Transverse colon (tissue), 4 donors: Measurements from ENCODE around the gene ARHGAP10. TPM values are rescaled to one million over a fixed set of nuclear protein-coding genes. Genes with fewer than 3 reads are reported as not detected.
"Not testable (repeated sequence)": the region's sequence is repeated elsewhere in the genome, so short reads cannot be mapped to it uniquely, and the experiment has no call there.

ENCODE experiments used
- DNase-seq: peaks from one replicate; pipeline ENCODE4 v3.0.0-alpha.2; 2019
- H3K27ac ChIP-seq, 4 donors: fragments of 200-600 bp; sonication (generic); 2 replicates each; pipeline ENCODE4 v1.5.1; 2016 to 2018; ENCODE audit warnings: inconsistent platforms in 4 of 4
- H3K27me3 ChIP-seq: fragments of 200-600 bp; sonication (generic); 2 replicates; pipeline ENCODE4 v1.5.1; 2017; ENCODE audit warnings: inconsistent platforms
- H3K36me3 ChIP-seq, 4 donors: fragments of 200-600 bp; sonication (generic); 2 replicates each; pipeline ENCODE4 v1.5.1; 2017 to 2019; ENCODE audit warnings: inconsistent platforms in 4 of 4
- H3K4me1 ChIP-seq, 4 donors: fragments of 200-600 bp; sonication (generic); 2 replicates each; pipeline ENCODE4 v1.5.1; 2017 to 2020; ENCODE audit warnings: inconsistent platforms in 4 of 4
- H3K4me3 ChIP-seq, 4 donors: fragments of 200-600 bp; sonication (generic); 1 replicate in 1 of 4; 2 replicates in 3 of 4; pipeline versions ENCODE4 v1.5.1 to v1.6.1; 2017 to 2019; ENCODE audit warnings: inconsistent platforms in 4 of 4
- H3K9me3 ChIP-seq, 2 donors: fragments of 200-600 bp; sonication (generic); 2 replicates each; pipeline ENCODE4 v1.5.1; 2017 to 2019; ENCODE audit warnings: inconsistent platforms in 2 of 2
- EP300 ChIP-seq: sonication (generic); formaldehyde crosslinking; IDR thresholded peaks from one replicate; pipeline ENCODE4 v1.6.1; 2017; ENCODE audit warnings: antibody characterized with exemption, low read depth
- POLR2A ChIP-seq: fragments of 450-650 bp; IDR thresholded peaks from one replicate; pipeline ENCODE4 v1.6.1; 2016; ENCODE audit warnings: antibody characterized with exemption, mild to moderate bottlenecking, moderate library complexity
- POLR2AphosphoS5 ChIP-seq, 3 donors: sonication (generic); formaldehyde crosslinking; IDR thresholded peaks; one replicate each; pipeline ENCODE4 v1.6.1; 2016; ENCODE audit warnings: antibody characterized with exemption in 3 of 3
- WGBS, 2 donors: methylation state at CpG; one replicate each; pipeline ENCODE4 v1.1.5; 2018; ENCODE audit warnings: low coverage in 1 of 2; 5-methylcytosine and 5-hydroxymethylcytosine counted together
- in situ Hi-C, 4 donors: fragments of 200-750 bp; cut with MboI; loops; one replicate each; pipeline versions ENCODE4 v1.15.0 to v1.15.1; 2017; ENCODE audit warnings: low sequenced_read_pairs in 3 of 4, low pct_ligation_motif_present in 1 of 4, low pct_unique_long_range_greater_than_20kb in 1 of 4
- intact Hi-C: fragments of 100-400 bp; cut with DNase I; formaldehyde crosslinking; loops from one replicate; pipeline ENCODE4 v1.15.1; 2023; ENCODE audit warnings: low total_unique reads
- total RNA-seq, 4 donors: library from RNA; depleted of rRNA; stranded (reverse); fragments of >200 nt; gene quantifications; one replicate each; pipeline ENCODE4 v1.1.0, GENCODE V29; 2016
- TF ChIP-seq, protein P1 (sequence below), 5 experiments: fragments of 200-600 bp in 3 of 5; fragments of 450-650 bp in 2 of 5; sonication (generic) in 3 of 5; IDR thresholded peaks; 1 replicate in 2 of 5; 2 replicates in 3 of 5; pipeline ENCODE4 v1.5.1; 2016 to 2017; ENCODE audit warnings: antibody characterized with exemption in 5 of 5, inconsistent platforms in 3 of 5, mild to moderate bottlenecking in 2 of 5, moderate library complexity in 1 of 5

Gene ARHGAP10
- total RNA-seq, 4 donors from 2014 or later, result 14.7 to 27.3 (median 22.9) TPM

DNA sequence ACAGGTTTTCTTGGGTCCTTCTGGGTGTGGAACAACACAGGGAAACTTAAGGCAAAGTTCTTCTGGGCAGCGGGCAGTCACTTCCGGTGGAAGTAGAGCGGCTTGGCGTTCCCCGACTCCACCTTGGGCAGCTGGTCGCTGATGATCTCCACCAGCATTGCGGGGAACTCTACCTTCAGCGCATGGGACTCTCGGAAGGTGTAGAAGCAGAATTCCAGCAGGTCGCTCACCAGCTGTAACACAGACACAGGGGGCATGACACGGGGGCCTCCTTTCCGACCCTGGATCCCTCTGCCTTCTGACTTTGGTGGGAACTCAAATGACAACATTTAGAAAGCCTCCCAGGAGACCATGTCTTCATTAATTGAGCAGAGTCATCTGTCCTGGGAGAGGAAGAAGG, 349.4 kb downstream of the ARHGAP10 start:
- no peak overlapping the region for H3K4me3 ChIP-seq
- intact Hi-C loops, result no loop called here
- H3K27me3 ChIP-seq, result no peaks in the 10 kb centered on the region
- peaks cover 0 to 22% (median 4%) of the 10 kb centered on the region in 4 donors for H3K36me3 ChIP-seq
- no peak for DNase-seq
- in situ Hi-C loops, result no loop called here
- no peak overlapping the region for H3K27ac ChIP-seq
- H3K9me3 ChIP-seq, result no peaks in the 10 kb centered on the region
- peak in 1 of 3 donors; percentile 1 for TF ChIP-seq POLR2AphosphoS5 (IDR thresholded peaks at IDR 0.05)
- TF ChIP-seq, protein P1, sequence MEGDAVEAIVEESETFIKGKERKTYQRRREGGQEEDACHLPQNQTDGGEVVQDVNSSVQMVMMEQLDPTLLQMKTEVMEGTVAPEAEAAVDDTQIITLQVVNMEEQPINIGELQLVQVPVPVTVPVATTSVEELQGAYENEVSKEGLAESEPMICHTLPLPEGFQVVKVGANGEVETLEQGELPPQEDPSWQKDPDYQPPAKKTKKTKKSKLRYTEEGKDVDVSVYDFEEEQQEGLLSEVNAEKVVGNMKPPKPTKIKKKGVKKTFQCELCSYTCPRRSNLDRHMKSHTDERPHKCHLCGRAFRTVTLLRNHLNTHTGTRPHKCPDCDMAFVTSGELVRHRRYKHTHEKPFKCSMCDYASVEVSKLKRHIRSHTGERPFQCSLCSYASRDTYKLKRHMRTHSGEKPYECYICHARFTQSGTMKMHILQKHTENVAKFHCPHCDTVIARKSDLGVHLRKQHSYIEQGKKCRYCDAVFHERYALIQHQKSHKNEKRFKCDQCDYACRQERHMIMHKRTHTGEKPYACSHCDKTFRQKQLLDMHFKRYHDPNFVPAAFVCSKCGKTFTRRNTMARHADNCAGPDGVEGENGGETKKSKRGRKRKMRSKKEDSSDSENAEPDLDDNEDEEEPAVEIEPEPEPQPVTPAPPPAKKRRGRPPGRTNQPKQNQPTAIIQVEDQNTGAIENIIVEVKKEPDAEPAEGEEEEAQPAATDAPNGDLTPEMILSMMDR (IDR thresholded peaks at IDR 0.05), result no peak
- no peaks in the 10 kb centered on the region for H3K4me1 ChIP-seq
- WGBS, 2 donors, result 96% methylated on average over 12 of the region's 12 CpGs; no CpG with 5 or more reads in 1 of the 2 donors

DNA sequence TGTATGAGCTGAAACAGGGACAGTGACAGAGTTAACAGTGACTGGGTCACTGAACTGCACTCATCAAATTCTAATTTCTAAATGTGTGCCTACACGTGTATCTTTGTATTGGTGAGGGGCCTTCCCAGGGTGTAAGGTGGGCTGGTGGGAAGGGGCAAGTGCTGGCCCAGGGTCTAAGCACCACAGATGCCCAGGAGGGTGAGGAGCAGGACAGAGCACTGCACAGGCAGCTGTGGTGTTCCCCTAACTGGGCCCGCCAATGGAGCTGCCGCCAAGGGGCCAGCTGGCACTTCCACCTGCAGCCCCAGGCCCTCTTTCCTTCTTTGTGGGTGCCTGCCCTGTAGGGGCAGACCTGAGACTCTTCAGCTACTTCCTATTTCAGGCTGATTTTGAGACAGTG, 349.9 kb downstream of the ARHGAP10 start:
- H3K4me3 ChIP-seq, result no peak overlapping the region
- no peak for DNase-seq
- no peak overlapping the region for H3K27ac ChIP-seq
- 85% methylated on average over 3 of the region's 3 CpGs; no CpG with 5 or more reads in 1 of the 2 donors for WGBS, 2 donors
- H3K27me3 ChIP-seq, result no peaks in the 10 kb centered on the region
- in situ Hi-C loops (no loop called here), intact Hi-C loops (no loop called here)
- H3K36me3 ChIP-seq, result peaks cover 0 to 22% (median 4%) of the 10 kb centered on the region in 4 donors
- TF ChIP-seq EP300, result no peak
- no peak for TF ChIP-seq POLR2A
- TF ChIP-seq, protein P1 (IDR thresholded peaks at IDR 0.05), result no peak
- TF ChIP-seq POLR2AphosphoS5 (IDR thresholded peaks at IDR 0.05), result no peak
- H3K9me3 ChIP-seq, result no peaks in the 10 kb centered on the region
- no peaks in the 10 kb centered on the region for H3K4me1 ChIP-seq

DNA sequence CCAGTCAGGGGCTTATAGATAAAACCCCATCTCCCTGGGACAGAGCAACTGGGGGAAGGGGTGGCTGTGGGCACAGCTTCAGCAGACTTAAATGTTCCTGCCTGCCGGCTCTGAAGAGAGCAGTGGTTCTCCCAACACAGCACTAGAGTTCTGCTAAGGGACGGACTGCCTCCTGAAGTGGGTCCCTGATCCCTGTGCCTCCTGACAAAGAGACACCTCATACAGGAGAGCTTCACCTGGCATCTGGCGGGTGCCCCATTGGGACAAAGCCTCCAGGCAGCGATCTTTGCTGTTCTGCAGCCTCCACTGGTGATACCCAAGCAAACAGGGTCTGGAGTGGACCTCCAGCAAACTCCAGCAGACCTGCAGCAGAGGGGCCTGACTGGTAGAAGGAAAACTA, 351.2 kb downstream of the ARHGAP10 start:
- H3K4me3 ChIP-seq, H3K27ac ChIP-seq, in situ Hi-C loops, DNase-seq, H3K27me3 ChIP-seq, H3K4me1 ChIP-seq, intact Hi-C loops, H3K9me3 ChIP-seq: not testable (repeated sequence)
- peaks cover 0 to 22% (median 3%) of the 10 kb centered on the region in 4 donors for H3K36me3 ChIP-seq
- WGBS, 2 donors, result 97% methylated on average over 4 of the region's 4 CpGs; no CpG with 5 or more reads in 1 of the 2 donors

DNA sequence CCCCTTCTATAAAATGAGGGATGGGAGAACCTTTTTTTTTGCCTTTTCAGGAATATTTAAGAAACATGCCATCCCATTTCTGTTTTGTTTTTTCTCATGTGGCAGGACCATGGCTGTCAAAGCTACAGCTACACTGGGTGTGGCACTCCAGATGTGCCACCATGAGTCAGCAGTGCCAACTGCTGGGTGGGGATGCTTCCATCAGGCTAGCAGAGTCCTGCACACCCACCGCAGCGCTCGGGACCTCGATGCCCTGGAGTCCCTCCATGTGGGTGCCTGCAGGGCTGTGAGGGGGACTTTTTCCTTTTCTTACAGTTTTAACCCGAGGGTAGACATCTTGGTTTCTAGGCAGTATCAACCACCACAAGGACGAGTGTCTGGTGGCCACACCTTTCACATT, 357.7 kb downstream of the ARHGAP10 start:
- in situ Hi-C loops (no loop called here), intact Hi-C loops (no loop called here)
- DNase-seq, result no peak
- H3K4me3 ChIP-seq, result no peak overlapping the region
- H3K9me3 ChIP-seq, result no peaks in the 10 kb centered on the region
- no peak overlapping the region for H3K27ac ChIP-seq
- no peaks in the 10 kb centered on the region for H3K4me1 ChIP-seq
- no peaks in the 10 kb centered on the region for H3K27me3 ChIP-seq
- 87 to 100% methylated on average over 1 to 6 of the region's 6 CpGs for WGBS, 2 donors
- TF ChIP-seq POLR2A (no peak), EP300 (no peak), POLR2AphosphoS5 (IDR thresholded peaks at IDR 0.05) (no peak)
- TF ChIP-seq, protein P1 (IDR thresholded peaks at IDR 0.05), result no peak
- no peaks in the 10 kb centered on the region for H3K36me3 ChIP-seq

DNA sequence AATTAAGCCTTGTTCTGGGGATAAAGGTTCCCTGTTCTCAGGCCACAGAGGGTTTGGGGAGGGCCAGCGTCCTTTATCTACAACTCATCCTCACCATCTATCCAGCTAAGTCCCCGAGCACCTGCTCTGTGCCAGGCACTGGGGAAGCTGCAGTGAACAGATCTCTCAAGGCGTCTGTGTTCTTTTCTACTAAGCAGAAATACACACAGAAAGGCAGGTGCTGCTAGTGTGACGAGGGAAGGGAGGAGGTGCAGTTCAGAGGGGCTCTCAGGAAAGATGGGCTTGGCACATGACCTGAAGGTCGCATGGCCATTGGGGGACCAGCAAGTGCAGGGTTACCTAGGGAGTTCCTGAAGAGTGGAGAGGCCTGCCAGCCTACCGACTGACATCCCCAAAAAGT, 358.1 kb downstream of the ARHGAP10 start:
- no peak overlapping the region for H3K4me3 ChIP-seq
- no peak for DNase-seq
- H3K27me3 ChIP-seq, result no peaks in the 10 kb centered on the region
- 81 to 100% methylated on average over 2 to 6 of the region's 6 CpGs for WGBS, 2 donors
- no peaks in the 10 kb centered on the region for H3K4me1 ChIP-seq
- H3K27ac ChIP-seq, result no peak overlapping the region
- H3K36me3 ChIP-seq, result no peaks in the 10 kb centered on the region
- intact Hi-C loops, result no loop called here
- in situ Hi-C loops, result no loop called here
- H3K9me3 ChIP-seq, result no peaks in the 10 kb centered on the region
- TF ChIP-seq POLR2AphosphoS5 (IDR thresholded peaks at IDR 0.05), result no peak
